Measurements from ENCODE around the gene NPPA.
A peak's percentile ranks its signal among the peaks of the same experiment; 100 is the strongest.
"Not testable (repeated sequence)": the region's sequence is repeated elsewhere in the genome, so short reads cannot be mapped to it uniquely, and the experiment has no call there.

The NPPA gene

GRCh38 chr1:11847667-11848372 is at the start of gene NPPA:
Gene NPPA (minus strand): TSS chr1:11847783. CDS start chr1:11847684, 99 bp downstream.
- no peak for DNase-seq (ENCODE audit: low read depth in 2 of 2)

DNA sequence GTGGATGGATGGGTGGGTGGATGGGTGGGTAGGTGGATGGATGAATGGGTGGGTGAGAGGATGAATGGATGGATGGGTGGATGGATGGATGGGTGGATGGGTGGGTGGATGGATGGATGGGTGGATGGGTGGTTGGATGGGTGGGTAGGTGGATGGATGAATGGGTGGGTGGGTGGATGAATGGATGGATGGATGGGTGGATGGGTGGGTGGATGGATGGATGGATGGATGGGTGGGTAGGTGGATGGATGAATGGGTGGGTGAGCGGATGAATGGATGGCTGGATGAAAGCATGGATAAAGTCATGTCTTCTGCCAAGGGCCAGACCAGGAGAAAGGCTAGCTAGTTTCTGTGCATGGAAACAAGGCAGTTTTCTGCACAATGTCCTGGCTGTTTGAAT is 46.9 kb upstream of the NPPA start:
- not testable (repeated sequence) for DNase-seq (ENCODE audit: low read depth in 2 of 2)

DNA sequence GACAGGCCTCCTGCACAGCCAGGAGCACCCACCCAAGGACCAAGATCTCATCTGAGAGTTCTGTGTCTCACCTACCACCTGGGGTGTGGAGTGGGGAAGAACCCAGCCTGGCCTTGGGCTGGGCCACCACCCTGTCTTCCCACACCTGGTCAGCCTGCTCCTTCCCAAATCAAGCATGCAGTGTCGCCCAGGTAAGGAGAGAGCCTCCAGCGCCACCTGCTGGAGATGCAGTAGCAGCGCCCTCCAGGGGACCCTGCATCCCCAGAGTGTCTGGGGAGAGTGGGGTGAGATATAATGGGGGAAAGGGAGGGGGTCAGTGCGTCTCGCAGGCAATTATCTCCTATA is 46.3 kb upstream of the NPPA start:
- peak; percentile 32 to 54 for DNase-seq (ENCODE audit: low read depth in 2 of 2)

DNA sequence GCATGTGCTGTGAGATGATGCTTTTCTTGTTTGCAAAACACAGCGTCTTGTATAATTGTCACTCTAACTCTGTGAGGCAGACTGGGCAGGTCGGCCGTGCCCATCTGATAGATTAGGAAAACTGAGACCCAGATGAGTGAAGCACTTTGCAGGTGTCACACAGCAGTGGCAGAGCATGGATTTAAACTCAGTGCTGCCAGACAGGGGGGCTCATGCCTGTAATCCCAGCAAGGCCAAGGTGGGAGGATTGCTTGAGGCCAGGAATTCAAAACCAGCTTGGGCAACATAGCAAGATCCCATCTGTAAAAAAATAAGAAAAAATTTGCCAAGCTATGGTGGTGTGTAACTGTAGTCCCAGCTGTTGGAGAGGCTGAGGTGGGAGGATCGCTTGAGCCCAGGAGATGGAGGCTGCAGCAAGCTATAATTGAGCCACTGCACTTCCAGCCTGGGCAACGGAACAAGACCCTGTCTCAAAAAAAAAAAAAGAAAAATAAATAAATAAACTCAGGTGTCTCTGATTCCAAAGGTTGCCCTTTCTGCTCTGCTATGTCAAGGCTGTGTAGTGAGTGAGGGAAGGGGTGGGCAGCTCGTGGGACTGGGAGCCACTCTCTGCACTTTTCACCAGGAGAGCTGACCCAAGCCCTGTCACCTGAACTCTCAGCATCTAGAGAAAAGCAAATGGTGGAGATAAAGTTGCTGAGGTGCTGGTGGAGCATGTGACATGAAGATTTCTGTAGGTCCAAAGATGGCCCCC is 44.0 kb upstream of the NPPA start:
- DNase-seq (ENCODE audit: low read depth in 2 of 2): no peak

DNA sequence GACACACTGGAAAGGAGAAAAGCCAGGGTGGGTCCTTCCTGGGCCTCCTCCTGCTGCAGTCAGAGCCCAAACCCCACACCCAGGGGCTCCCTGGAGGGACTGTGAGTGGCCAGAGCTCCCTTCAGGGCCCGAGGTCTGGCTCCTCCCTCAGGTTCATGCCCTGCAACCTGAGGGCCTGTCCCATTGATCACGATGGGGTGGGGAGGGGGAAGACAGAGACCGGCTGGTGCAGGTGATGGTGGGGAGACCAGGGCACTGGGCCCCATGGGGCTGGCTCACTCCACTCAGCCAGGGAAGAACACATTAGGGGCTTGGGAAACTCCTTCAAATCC is 41.3 kb upstream of the NPPA start:
- no peak for DNase-seq (ENCODE audit: low read depth in 2 of 2)

GRCh38 chr1:11888206-11888876 is 40.8 kb upstream of the NPPA start:
- DNase-seq (ENCODE audit: low read depth in 2 of 2): no peak

- DNase-seq (ENCODE audit: low read depth in 2 of 2): no peak
Measured at GRCh38 chr1:11887666-11888007, 40.1 kb upstream of the NPPA start.

GRCh38 chr1:11886986-11887665 is 39.5 kb upstream of the NPPA start:
- no peak for DNase-seq (ENCODE audit: low read depth in 2 of 2)

DNA sequence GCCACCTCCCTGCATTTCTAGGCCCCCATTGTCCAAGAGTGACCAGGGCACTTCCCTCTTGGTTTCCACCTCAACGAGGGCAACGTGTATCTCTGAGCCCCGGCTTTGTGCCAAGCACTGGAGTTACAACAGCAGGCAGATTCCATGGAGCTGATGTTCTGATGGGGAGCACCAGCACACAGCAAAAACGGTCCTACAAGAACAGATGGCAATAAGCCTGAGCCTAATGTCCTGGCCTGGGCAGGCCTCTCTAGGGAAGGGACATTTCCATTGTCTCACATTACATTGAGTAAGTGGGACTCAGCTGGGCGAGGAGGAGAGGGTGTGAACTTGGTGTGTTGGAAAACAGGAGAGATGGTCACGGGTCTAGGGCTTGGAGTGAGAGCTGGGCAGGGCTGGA is 38.3 kb upstream of the NPPA start:
- no peak for DNase-seq (ENCODE audit: low read depth in 2 of 2)

GRCh38 chr1:11882814-11883538 is 35.4 kb upstream of the NPPA start:
- no peak for DNase-seq (ENCODE audit: low read depth in 2 of 2)

DNA sequence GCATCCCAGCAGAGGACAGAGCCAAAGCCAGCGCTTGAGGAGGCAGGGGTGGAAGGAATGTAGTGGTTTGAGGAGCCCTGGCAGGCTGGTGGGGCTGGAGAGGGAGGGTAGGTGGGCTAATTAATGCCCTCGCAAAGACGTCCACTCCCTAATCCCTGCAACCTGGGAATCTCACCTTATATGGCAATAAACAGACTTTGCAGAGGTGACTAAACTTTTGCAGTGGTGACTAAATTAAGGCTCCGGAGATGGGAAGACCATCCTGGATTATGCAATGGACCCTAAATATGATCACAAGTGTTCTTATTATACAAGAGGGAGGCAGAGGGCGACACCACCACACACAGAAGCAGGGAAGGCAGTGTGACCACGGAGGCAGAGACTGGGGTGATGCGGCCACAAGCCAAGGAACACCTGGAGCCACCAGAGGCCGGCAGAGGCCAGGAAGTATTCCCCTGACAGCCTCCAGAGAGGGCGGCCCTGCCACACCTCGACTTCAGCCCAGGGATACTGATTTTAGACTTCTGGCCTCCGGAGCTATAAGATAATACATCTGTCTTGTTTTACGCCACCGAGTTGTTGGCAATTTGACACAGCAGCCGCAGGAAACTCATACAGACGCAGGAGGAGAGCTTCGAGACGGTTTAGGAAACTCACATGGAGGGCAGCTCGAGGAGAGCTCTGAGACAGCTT is 34.3 kb upstream of the NPPA start:
- no peak for DNase-seq (ENCODE audit: low read depth in 2 of 2)

- no peak for DNase-seq (ENCODE audit: low read depth in 2 of 2)
Measured at GRCh38 chr1:11880911-11881748, 33.5 kb upstream of the NPPA start.

DNA sequence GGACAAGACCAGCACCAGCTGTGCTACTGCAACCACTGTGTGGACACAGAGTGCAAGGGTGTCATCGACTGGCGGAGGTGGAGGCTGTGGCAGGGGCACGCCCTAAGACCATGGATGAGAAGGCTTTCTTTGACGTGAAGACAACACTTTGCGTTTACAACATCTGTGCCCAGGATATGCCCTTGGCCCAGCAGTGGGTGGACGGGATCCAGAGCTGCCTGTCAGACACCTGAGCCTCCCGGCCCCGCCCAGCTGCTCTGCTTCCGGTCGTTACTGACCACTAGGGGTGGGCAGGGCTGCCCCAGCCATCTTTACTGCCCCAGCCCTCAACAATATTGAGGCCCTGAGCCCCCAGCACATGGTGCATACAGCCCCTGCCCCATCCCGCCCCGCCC is 32.6 kb upstream of the NPPA start:
- DNase-seq (ENCODE audit: low read depth in 2 of 2): no peak

DNA sequence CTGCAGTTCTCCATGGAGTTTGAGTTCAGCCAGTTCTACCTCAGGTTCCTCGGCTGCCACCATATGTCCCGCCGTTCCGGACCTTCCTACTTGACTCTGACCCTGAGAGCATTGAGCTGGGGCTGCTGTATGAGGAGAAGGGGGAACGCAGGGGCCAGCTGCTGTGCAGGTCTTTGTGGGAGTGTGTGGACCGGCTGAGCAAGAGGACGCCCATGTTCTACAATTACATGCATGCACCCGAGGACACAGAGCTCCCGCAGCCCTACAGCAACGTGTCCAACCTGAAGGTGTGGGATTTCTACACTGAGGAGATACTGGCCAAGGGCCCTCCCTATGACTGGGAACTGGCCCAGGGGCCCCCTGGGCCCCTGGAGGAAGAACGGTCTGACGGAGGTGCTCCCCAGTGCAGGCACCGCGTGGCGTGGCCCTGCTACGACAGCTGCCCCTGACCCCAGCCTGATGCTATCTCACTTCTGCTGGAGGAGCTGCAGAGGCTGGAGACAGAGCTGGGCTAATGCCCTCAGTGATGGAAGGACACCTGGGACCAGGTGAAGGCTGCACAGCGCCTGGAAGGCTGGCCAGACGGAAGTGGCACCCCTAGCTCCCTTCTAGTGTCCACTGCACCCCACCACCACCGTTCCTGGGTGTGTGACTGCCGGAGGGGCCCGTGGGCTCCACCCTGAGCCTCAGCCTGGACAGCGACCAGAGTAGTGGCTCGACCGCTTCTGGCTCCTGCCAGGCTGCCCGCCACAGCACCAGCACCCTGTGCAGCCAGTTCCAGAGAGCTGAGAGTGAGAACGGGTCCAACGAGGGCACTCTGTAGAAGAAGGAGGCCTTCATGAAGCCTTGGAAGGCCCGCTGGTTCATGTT is 32.0 kb upstream of the NPPA start:
- DNase-seq (ENCODE audit: low read depth in 2 of 2): no peak

DNA sequence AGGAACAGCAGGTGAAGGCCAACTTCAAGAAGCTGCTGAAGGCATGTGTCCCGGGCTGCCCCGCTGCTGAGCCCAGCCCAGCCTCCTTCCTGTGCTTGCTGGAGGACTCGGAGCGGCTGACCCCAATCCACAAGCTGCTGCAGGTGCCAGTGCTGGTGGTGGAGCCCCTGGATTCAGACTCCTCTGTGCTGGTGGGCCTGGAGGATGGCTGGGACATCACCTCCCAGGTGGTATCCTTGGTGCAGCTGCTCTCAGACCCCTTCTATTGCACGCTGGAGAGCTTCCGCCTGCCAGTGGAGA is 31.3 kb upstream of the NPPA start:
- DNase-seq (ENCODE audit: low read depth in 2 of 2): no peak

GRCh38 chr1:11878081-11878890 is 30.7 kb upstream of the NPPA start:
- no peak for DNase-seq (ENCODE audit: low read depth in 2 of 2)

DNA sequence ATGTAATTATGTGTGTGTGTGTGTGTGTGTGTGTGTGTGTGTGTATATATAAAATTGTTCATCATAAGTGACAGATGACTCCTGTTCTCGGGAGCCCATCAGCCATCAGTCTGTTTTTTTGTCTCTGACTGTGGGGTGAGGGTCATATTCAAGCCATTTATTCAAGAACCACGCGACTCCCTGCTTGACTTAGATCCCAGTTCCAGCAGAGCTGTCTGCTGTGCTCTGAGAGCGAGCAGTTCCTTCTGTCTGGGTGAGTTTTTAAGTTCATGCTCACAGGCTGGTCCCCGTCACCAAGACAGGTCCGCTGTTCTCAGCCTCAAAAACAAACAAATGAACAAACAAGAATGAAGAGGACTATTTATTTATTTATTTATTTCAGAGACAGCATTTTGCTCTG is 29.5 kb upstream of the NPPA start:
- no peak for DNase-seq (ENCODE audit: low read depth in 2 of 2)

DNA sequence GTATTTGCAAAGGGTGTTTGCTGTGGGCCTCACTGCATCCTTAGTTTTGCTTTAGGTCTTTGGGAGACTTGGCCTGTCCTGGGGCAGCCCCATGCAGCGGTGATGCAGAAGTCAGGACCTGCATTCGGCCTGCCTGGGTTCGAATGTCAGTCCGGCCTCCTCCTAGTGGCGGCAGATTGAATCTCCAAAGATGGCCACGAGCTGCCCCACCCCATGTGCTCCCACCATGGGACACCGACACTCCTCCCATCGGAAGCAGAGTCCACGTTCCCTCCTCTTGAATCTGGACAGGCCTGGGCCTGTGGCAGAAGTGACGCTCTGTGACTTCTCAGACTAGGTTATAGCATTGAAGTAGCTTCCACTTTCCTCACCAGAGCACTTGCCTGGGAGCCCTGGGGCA is 27.5 kb upstream of the NPPA start:
- no peak for DNase-seq (ENCODE audit: low read depth in 2 of 2)

- DNase-seq (ENCODE audit: low read depth in 2 of 2): no peak
Measured at GRCh38 chr1:11874624-11875023, 27.0 kb upstream of the NPPA start.
